ENCODE data around the gene ADAMTS2.

The ADAMTS2 gene

DNA sequence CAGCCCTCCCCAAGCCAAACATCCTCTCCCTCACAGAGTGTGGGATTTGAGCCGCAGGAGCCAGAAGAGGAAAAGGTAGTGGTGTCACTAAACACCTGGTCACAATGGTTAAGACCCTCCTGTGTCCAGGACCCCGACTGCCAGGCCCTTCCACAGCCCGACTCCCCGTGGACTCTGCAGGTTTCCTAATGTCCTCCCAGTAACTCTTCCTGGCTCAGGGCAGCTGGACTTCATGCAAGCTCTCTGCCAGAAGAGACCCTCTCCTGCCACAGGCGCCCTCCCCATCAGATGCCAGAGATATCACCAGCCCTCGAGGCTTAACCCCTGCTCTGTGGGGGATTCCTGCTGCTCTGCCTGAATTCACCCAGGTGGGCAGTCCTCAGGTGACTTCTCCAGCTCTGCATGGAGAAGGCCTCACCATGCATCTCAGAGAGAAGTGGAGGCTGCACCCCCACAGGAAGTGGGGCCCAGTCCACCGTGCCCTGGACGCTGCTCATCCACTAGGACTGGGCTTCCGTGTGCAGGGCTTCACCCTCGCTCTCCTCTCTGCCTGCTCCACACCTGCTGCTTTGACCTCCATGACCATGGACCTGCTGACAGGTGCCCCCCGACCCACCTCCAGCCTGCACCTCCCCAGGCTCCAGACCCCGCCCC, 111.2 kb downstream of the ADAMTS2 start:
- Histone ChIP-seq H3K36me3 (ENCODE audit: control insufficient read depth, insufficient read depth, low read length) (no peaks in the 10 kb centered on the region), H4K8ac (ENCODE audit: low read depth, low read length) (no peak overlapping the region), H3K4me1 (ENCODE audit: control insufficient read depth, low read depth, low read length) (no peaks in the 10 kb centered on the region), H3K27ac (ENCODE audit: low read depth, low read length) (no peak overlapping the region), H2BK120ac (ENCODE audit: low read depth, low read length) (no peak overlapping the region), H3K79me1 (ENCODE audit: low read length) (no peaks in the 10 kb centered on the region), H2BK15ac (replicated peaks; ENCODE audit: low read depth) (no peak overlapping the region), H2AK5ac (ENCODE audit: low read length) (no peak overlapping the region), H3K4ac (ENCODE audit: low read depth, low read length) (no peak overlapping the region), H3K4me3 (ENCODE audit: low read length) (no peak overlapping the region), H3K27me3 (ENCODE audit: insufficient read depth, low read length, poor library complexity) (no peaks in the 10 kb centered on the region), H3K56ac (ENCODE audit: low read length) (no peak overlapping the region), H3K4me2 (ENCODE audit: low read length) (no peak overlapping the region), H2BK5ac (ENCODE audit: low read length) (no peak overlapping the region), H3K79me2 (ENCODE audit: control insufficient read depth, insufficient read depth, low read length) (no peaks in the 10 kb centered on the region), H3K23ac (ENCODE audit: low read length) (no peak overlapping the region), H3K9ac (ENCODE audit: low read length) (no peak overlapping the region), H4K5ac (ENCODE audit: low read length) (no peak overlapping the region), H3K18ac (ENCODE audit: low read length) (no peak overlapping the region)
- no peak for DNase-seq
- no CpG with 5 or more reads among the region's 12 CpGs for WGBS (ENCODE audit: extremely low coverage, insufficient coverage, low lambda C conversion rate)

DNA sequence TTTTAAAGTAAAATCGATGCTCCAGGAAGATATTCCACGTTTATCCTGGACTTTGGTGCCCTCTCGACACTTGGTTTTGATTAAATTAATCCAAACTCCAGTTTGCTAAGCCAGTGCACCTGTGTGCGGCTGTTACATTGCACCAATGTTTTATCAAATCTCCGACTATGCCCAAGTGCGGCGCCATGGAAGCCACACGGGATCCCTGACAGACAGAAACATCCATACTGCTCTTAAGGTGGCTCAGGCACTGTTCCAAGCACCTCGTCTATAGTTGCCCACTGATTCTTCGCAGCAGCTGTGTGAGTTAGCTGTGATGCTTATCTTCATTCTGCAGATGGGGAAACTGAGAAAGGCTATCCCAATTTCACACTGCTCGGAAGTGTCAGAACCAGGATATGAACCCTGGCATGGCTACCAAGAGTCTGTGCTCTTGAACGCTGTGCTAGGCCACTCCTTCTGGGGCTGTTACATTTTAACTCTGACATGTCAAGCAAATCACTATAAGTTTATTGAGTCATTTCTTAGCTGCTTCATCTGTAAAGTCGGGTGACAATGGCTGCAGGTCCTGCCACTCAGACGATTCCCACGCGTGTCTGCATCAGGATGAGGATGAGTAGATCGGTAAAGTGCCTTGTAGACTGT, 113.0 kb downstream of the ADAMTS2 start:
- H3K36me3 ChIP-seq (ENCODE audit: control insufficient read depth, insufficient read depth, low read length): no peaks in the 10 kb centered on the region
- no peak overlapping the region for H4K5ac ChIP-seq (ENCODE audit: low read length)
- H3K79me1 ChIP-seq (ENCODE audit: low read length): no peaks in the 10 kb centered on the region
- H3K4me1 ChIP-seq (ENCODE audit: control insufficient read depth, low read depth, low read length): no peaks in the 10 kb centered on the region
- no peak overlapping the region for H3K27ac ChIP-seq (ENCODE audit: low read depth, low read length)
- H3K9ac ChIP-seq (ENCODE audit: low read length): no peak overlapping the region
- no peak overlapping the region for H4K8ac ChIP-seq (ENCODE audit: low read depth, low read length)
- H3K56ac ChIP-seq (ENCODE audit: low read length): no peak overlapping the region
- no peaks in the 10 kb centered on the region for H3K79me2 ChIP-seq (ENCODE audit: control insufficient read depth, insufficient read depth, low read length)
- no peak overlapping the region for H3K4me3 ChIP-seq (ENCODE audit: low read length)
- no peak overlapping the region for H2BK5ac ChIP-seq (ENCODE audit: low read length)
- no peak overlapping the region for H3K18ac ChIP-seq (ENCODE audit: low read length)
- no peak overlapping the region for H2AK5ac ChIP-seq (ENCODE audit: low read length)
- no CpG with 5 or more reads among the region's 17 CpGs for WGBS (ENCODE audit: extremely low coverage, insufficient coverage, low lambda C conversion rate)
- no peak overlapping the region for H2BK15ac ChIP-seq (replicated peaks; ENCODE audit: low read depth)
- no peak overlapping the region for H3K4me2 ChIP-seq (ENCODE audit: low read length)
- DNase-seq: no peak
- H3K23ac ChIP-seq (ENCODE audit: low read length): no peak overlapping the region
- H2BK120ac ChIP-seq (ENCODE audit: low read depth, low read length): no peak overlapping the region
- no peak overlapping the region for H3K4ac ChIP-seq (ENCODE audit: low read depth, low read length)
- no peaks in the 10 kb centered on the region for H3K27me3 ChIP-seq (ENCODE audit: insufficient read depth, low read length, poor library complexity)

- no peaks in the 10 kb centered on the region for H3K79me2 ChIP-seq (ENCODE audit: control insufficient read depth, insufficient read depth, low read length)
- no peak overlapping the region for H3K9ac ChIP-seq (ENCODE audit: low read length)
- H2BK120ac ChIP-seq (ENCODE audit: low read depth, low read length): no peak overlapping the region
- H3K79me1 ChIP-seq (ENCODE audit: low read length): no peaks in the 10 kb centered on the region
- no peak overlapping the region for H3K4me3 ChIP-seq (ENCODE audit: low read length)
- H4K5ac ChIP-seq (ENCODE audit: low read length): no peak overlapping the region
- H3K27ac ChIP-seq (ENCODE audit: low read depth, low read length): no peak overlapping the region
- no peak overlapping the region for H3K56ac ChIP-seq (ENCODE audit: low read length)
- no peak overlapping the region for H3K4me2 ChIP-seq (ENCODE audit: low read length)
- H2BK5ac ChIP-seq (ENCODE audit: low read length): no peak overlapping the region
- no peak overlapping the region for H2AK5ac ChIP-seq (ENCODE audit: low read length)
- H4K8ac ChIP-seq (ENCODE audit: low read depth, low read length): no peak overlapping the region
- H3K27me3 ChIP-seq (ENCODE audit: insufficient read depth, low read length, poor library complexity): no peaks in the 10 kb centered on the region
- no peak overlapping the region for H2BK15ac ChIP-seq (replicated peaks; ENCODE audit: low read depth)
- no peak overlapping the region for H3K23ac ChIP-seq (ENCODE audit: low read length)
- no peaks in the 10 kb centered on the region for H3K4me1 ChIP-seq (ENCODE audit: control insufficient read depth, low read depth, low read length)
- no peak for DNase-seq
- no peak overlapping the region for H3K18ac ChIP-seq (ENCODE audit: low read length)
- H3K4ac ChIP-seq (ENCODE audit: low read depth, low read length): no peak overlapping the region
- WGBS (ENCODE audit: extremely low coverage, insufficient coverage, low lambda C conversion rate): no CpG with 5 or more reads among the region's 14 CpGs
- H3K36me3 ChIP-seq (ENCODE audit: control insufficient read depth, insufficient read depth, low read length): no peaks in the 10 kb centered on the region
Observed at GRCh38 chr5:179231309-179231708, 114.0 kb downstream of the ADAMTS2 start.

- Histone ChIP-seq H3K27ac (ENCODE audit: low read depth, low read length) (no peak overlapping the region), H2BK120ac (ENCODE audit: low read depth, low read length) (no peak overlapping the region), H3K36me3 (ENCODE audit: control insufficient read depth, insufficient read depth, low read length) (no peaks in the 10 kb centered on the region), H3K4ac (ENCODE audit: low read depth, low read length) (no peak overlapping the region), H2BK15ac (replicated peaks; ENCODE audit: low read depth) (no peak overlapping the region), H2BK5ac (ENCODE audit: low read length) (no peak overlapping the region), H3K79me2 (ENCODE audit: control insufficient read depth, insufficient read depth, low read length) (no peaks in the 10 kb centered on the region), H4K8ac (ENCODE audit: low read depth, low read length) (no peak overlapping the region), H3K18ac (ENCODE audit: low read length) (no peak overlapping the region), H4K5ac (ENCODE audit: low read length) (no peak overlapping the region), H3K9ac (ENCODE audit: low read length) (no peak overlapping the region), H3K4me3 (ENCODE audit: low read length) (no peak overlapping the region), H2AK5ac (ENCODE audit: low read length) (no peak overlapping the region), H3K4me1 (ENCODE audit: control insufficient read depth, low read depth, low read length) (no peaks in the 10 kb centered on the region), H3K56ac (ENCODE audit: low read length) (no peak overlapping the region), H3K79me1 (ENCODE audit: low read length) (no peaks in the 10 kb centered on the region), H3K4me2 (ENCODE audit: low read length) (no peak overlapping the region), H3K23ac (ENCODE audit: low read length) (no peak overlapping the region), H3K27me3 (ENCODE audit: insufficient read depth, low read length, poor library complexity) (no peaks in the 10 kb centered on the region)
- no CpG with 5 or more reads among the region's 9 CpGs for WGBS (ENCODE audit: extremely low coverage, insufficient coverage, low lambda C conversion rate)
- DNase-seq: no peak
Observed at GRCh38 chr5:179230061-179230461, 115.2 kb downstream of the ADAMTS2 start.

DNA sequence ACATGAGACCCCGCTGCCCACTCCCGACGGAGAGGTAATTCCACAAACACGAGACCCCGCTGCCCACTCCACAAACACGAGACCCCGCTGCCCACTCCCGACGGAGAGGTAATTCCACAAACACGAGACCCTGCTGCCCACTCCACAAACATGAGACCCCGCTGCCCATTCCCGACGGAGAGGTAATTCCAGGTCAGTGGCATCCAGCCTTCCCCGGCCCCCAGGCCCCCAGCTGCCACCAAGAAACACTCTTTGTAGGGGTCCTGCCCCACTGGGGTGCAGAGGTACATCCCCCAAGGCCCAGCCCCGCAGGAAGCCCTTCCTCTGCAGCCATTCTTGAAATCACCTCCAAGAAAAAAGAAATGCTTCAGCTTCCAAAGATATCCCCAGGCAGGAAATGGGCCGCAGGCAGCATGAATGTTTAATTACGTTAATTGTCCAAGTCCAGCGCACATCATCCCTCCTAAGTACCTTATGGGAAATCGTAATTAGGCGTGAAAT, 115.9 kb downstream of the ADAMTS2 start:
- Histone ChIP-seq H3K36me3 (ENCODE audit: control insufficient read depth, insufficient read depth, low read length) (no peaks in the 10 kb centered on the region), H3K4me2 (ENCODE audit: low read length) (no peak overlapping the region), H3K4ac (ENCODE audit: low read depth, low read length) (no peak overlapping the region), H3K23ac (ENCODE audit: low read length) (no peak overlapping the region), H3K27ac (ENCODE audit: low read depth, low read length) (no peak overlapping the region), H3K27me3 (ENCODE audit: insufficient read depth, low read length, poor library complexity) (no peaks in the 10 kb centered on the region), H3K79me1 (ENCODE audit: low read length) (no peaks in the 10 kb centered on the region), H2AK5ac (ENCODE audit: low read length) (no peak overlapping the region), H2BK5ac (ENCODE audit: low read length) (no peak overlapping the region), H3K18ac (ENCODE audit: low read length) (no peak overlapping the region), H3K56ac (ENCODE audit: low read length) (no peak overlapping the region), H2BK120ac (ENCODE audit: low read depth, low read length) (no peak overlapping the region), H2BK15ac (replicated peaks; ENCODE audit: low read depth) (no peak overlapping the region), H4K5ac (ENCODE audit: low read length) (no peak overlapping the region), H3K79me2 (ENCODE audit: control insufficient read depth, insufficient read depth, low read length) (no peaks in the 10 kb centered on the region), H3K4me1 (ENCODE audit: control insufficient read depth, low read depth, low read length) (no peaks in the 10 kb centered on the region), H3K4me3 (ENCODE audit: low read length) (no peak overlapping the region), H3K9ac (ENCODE audit: low read length) (no peak overlapping the region), H4K8ac (ENCODE audit: low read depth, low read length) (no peak overlapping the region)
- DNase-seq: no peak
- no CpG with 5 or more reads among the region's 20 CpGs for WGBS (ENCODE audit: extremely low coverage, insufficient coverage, low lambda C conversion rate)
